ENCODE measurements around the gene LRRC49. TPM values are rescaled to one million over a fixed set of nuclear protein-coding genes. Genes with fewer than 3 reads are reported as not detected.
"Not testable (repeated sequence)": the region's sequence is repeated elsewhere in the genome, so short reads cannot be mapped to it uniquely, and the experiment has no call there.

Gene LRRC49
- total and polyA plus RNA-seq, 2 experiments from 2014 or later: 8.5 to 14.6 TPM

DNA sequence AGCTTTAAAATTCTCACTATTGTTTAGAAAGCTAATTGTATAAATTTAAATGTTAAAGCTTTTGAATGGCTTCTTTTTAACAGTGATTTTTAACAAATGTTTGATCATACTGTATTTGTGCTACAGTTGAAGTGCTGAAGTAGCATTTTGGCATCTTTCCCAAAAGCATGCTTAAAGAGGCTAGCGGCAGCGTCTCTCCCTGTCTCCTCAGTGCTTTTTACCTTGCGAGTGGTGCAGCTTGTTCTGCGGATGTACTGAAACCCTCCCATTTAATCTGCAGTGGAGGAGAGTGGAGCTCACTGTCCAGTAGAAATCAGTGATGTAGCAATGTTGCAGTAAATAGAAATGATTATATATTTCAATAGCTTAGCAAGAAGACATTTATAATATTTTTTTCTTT lies 43.7 kb downstream of the LRRC49 start:
- no peaks in the 10 kb centered on the region for H3K36me3 ChIP-seq (ENCODE audit: insufficient read depth)
- H3K4me1 Mint-ChIP-seq: peaks cover 8% of the 10 kb centered on the region; the same call in 2 of the 3 replicates
- no peaks in the 10 kb centered on the region for H3K79me2 ChIP-seq (replicated peaks; ENCODE audit: insufficient read depth)
- H3K36me3 Mint-ChIP-seq (ENCODE audit: low read depth): no peaks in the 10 kb centered on the region
- TF ChIP-seq, protein P1, sequence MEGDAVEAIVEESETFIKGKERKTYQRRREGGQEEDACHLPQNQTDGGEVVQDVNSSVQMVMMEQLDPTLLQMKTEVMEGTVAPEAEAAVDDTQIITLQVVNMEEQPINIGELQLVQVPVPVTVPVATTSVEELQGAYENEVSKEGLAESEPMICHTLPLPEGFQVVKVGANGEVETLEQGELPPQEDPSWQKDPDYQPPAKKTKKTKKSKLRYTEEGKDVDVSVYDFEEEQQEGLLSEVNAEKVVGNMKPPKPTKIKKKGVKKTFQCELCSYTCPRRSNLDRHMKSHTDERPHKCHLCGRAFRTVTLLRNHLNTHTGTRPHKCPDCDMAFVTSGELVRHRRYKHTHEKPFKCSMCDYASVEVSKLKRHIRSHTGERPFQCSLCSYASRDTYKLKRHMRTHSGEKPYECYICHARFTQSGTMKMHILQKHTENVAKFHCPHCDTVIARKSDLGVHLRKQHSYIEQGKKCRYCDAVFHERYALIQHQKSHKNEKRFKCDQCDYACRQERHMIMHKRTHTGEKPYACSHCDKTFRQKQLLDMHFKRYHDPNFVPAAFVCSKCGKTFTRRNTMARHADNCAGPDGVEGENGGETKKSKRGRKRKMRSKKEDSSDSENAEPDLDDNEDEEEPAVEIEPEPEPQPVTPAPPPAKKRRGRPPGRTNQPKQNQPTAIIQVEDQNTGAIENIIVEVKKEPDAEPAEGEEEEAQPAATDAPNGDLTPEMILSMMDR (conservative IDR thresholded peaks at IDR 0.05; ENCODE audit: low read depth in 2 of 2): no peak
- H3K27me3 ChIP-seq (ENCODE audit: insufficient read depth): no peaks in the 10 kb centered on the region
- no peak overlapping the region for H3K4me3 Mint-ChIP-seq
- no peaks in the 10 kb centered on the region for H3K9me2 ChIP-seq (ENCODE audit: insufficient read depth)
- ATAC-seq: no peak; the same call in 2 of the 3 replicates
- no peak overlapping the region for H3K4me3 ChIP-seq
- H3K27ac ChIP-seq (ENCODE audit: low read depth): no peak overlapping the region
- no peaks in the 10 kb centered on the region for H3F3A ChIP-seq (replicated peaks; ENCODE audit: low read depth)
- peaks cover 10% of the 10 kb centered on the region for H3K4me1 ChIP-seq (ENCODE audit: insufficient read depth)
- no peak overlapping the region for H2AFZ ChIP-seq
- H3K27ac Mint-ChIP-seq: no peak overlapping the region
- no peaks in the 10 kb centered on the region for H3K9me3 Mint-ChIP-seq
- no peaks in the 10 kb centered on the region for H3K27me3 Mint-ChIP-seq (ENCODE audit: insufficient read depth, low read depth, poor library complexity)
- no peak overlapping the region for H3K4me2 ChIP-seq
- DNase-seq (ENCODE audit: low spot score): no peak
- H4K20me1 ChIP-seq (replicated peaks; ENCODE audit: insufficient read depth): no peaks in the 10 kb centered on the region

DNA sequence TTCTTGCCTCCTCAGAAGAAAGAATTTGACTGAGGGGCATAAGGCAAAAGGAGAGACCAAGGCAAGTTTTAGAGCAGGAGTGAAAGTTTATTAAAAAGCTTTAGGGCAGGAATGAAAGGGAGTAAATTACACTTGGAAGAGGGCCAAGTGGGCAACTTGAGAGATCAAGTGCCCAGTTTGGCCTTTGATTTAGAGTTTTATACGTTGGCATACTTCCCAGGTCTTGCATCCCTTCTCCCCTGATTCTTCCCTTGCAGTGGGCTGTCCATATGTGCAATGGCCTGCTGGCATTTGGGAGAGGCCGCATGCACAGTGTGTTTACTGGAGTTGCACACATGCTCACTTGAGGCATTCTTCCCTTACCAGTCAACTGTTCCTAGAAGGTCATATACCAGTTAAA lies 50.7 kb downstream of the LRRC49 start:
- not testable (repeated sequence) for ATAC-seq; H3K36me3 ChIP-seq (ENCODE audit: insufficient read depth); H3K9me3 Mint-ChIP-seq; H3K4me2 ChIP-seq; H3K27ac Mint-ChIP-seq; H3F3A ChIP-seq (replicated peaks; ENCODE audit: low read depth); H4K20me1 ChIP-seq (replicated peaks; ENCODE audit: insufficient read depth); H3K27ac ChIP-seq (ENCODE audit: low read depth); H3K27me3 Mint-ChIP-seq (ENCODE audit: insufficient read depth, low read depth, poor library complexity); H3K27me3 ChIP-seq (ENCODE audit: insufficient read depth); H3K4me3 Mint-ChIP-seq; H2AFZ ChIP-seq; H3K79me2 ChIP-seq (replicated peaks; ENCODE audit: insufficient read depth); H3K4me3 ChIP-seq; H3K4me1 Mint-ChIP-seq; H3K9me2 ChIP-seq (ENCODE audit: insufficient read depth); H3K36me3 Mint-ChIP-seq (ENCODE audit: low read depth); DNase-seq (ENCODE audit: low spot score)
- H3K4me1 ChIP-seq (ENCODE audit: insufficient read depth): peaks cover 10% of the 10 kb centered on the region

- Histone ChIP-seq H2AFZ (no peak overlapping the region), H3F3A (replicated peaks; ENCODE audit: low read depth) (no peaks in the 10 kb centered on the region), H3K4me1 (ENCODE audit: insufficient read depth) (no peaks in the 10 kb centered on the region), H3K4me2 (no peak overlapping the region), H3K9me2 (ENCODE audit: insufficient read depth) (no peaks in the 10 kb centered on the region), H3K27ac (ENCODE audit: low read depth) (no peak overlapping the region), H3K27me3 (ENCODE audit: insufficient read depth) (no peaks in the 10 kb centered on the region), H4K20me1 (replicated peaks; ENCODE audit: insufficient read depth) (no peaks in the 10 kb centered on the region), H3K79me2 (replicated peaks; ENCODE audit: insufficient read depth) (no peaks in the 10 kb centered on the region), H3K36me3 (ENCODE audit: insufficient read depth) (no peaks in the 10 kb centered on the region), H3K4me3 (no peak overlapping the region)
- Mint-ChIP-seq H3K36me3 (ENCODE audit: low read depth) (no peaks in the 10 kb centered on the region), H3K27ac (no peak overlapping the region), H3K27me3 (ENCODE audit: insufficient read depth, low read depth, poor library complexity) (no peaks in the 10 kb centered on the region), H3K4me1 (no peaks in the 10 kb centered on the region), H3K9me3 (peaks cover 7% of the 10 kb centered on the region; the same call in 1 of the 3 replicates), H3K4me3 (no peak overlapping the region)
- no peak for ATAC-seq
- no peak for DNase-seq (ENCODE audit: low spot score)
- no peak for TF ChIP-seq EZH2phosphoT487 (IDR thresholded peaks at IDR 0.05; ENCODE audit: unreplicated experiment)
- no peak for TF ChIP-seq ZNF114 (CRISPR knock-in tag; IDR thresholded peaks at IDR 0.05)
- TF ChIP-seq NANOG (IDR thresholded peaks at IDR 0.05; ENCODE audit: borderline replicate concordance): no peak
- TF ChIP-seq EZH2 (IDR thresholded peaks at IDR 0.05; ENCODE audit: low read depth, unreplicated experiment): no peak
- TF ChIP-seq, protein P1 (conservative IDR thresholded peaks at IDR 0.05; ENCODE audit: low read depth in 2 of 2): no peak
- TF ChIP-seq STAT1 (IDR thresholded peaks at IDR 0.05; ENCODE audit: unreplicated experiment): no peak
- no peak for TF ChIP-seq ZNF331 (CRISPR knock-in tag; IDR thresholded peaks at IDR 0.05; ENCODE audit: low read depth)
- TF ChIP-seq CREB1 (CRISPR knock-in tag; IDR thresholded peaks at IDR 0.05; ENCODE audit: low read depth): no peak
These were observed 55.0 kb downstream of the LRRC49 start for GRCh38 chr15:70947351-70948335.

All from GM23338 (cell line).